B cell (primary cell): ENCODE measurements around the gene PTPRG. TPM values are rescaled to one million over a fixed set of nuclear protein-coding genes. Genes with fewer than 3 reads are reported as not detected.

Experiments
- ATAC-seq: fragments of 200-7000 bp; cut with Tn5 transposase; one replicate; pipeline ENCODE4 v1.10.0; 2021; ENCODE audit warnings: low read depth, mild to moderate bottlenecking, moderate number of reproducible peaks, moderate library complexity
- CTCF ChIA-PET: fragments of 350-600 bp; sonication (Branson Sonifier 250); formaldehyde crosslinking; loops from one replicate; lab custom pipeline; 2021; ENCODE audit warnings: antibody characterized with exemption, inconsistent platforms; lab: Charles Lee
- POLR2A ChIA-PET: fragments of 350-600 bp; sonication (Branson Sonifier 250); formaldehyde crosslinking; loops from one replicate; lab custom pipeline; 2021; ENCODE audit warnings: antibody characterized with exemption; lab: Charles Lee
- DNase-seq: peaks from one replicate; pipeline ENCODE4 v3.0.0; 2013
- H2AFZ ChIP-seq: 2 replicates; pipeline ENCODE4 v1.6.1; 2012; ENCODE audit warnings: mild to moderate bottlenecking, low read depth, low read length; ENCODE audit not compliant: insufficient read depth, poor library complexity, severe bottlenecking
- H3K27ac ChIP-seq, 2 donors: 1 replicate in 1 of 2; 2 replicates in 1 of 2; pipeline ENCODE4 v1.5.1; 2012 to 2013; ENCODE audit warnings: low read length in 2 of 2, mild to moderate bottlenecking in 2 of 2, moderate library complexity in 1 of 2
- H3K27me3 ChIP-seq, 4 experiments: fragments of 200-600 bp in 1 of 4; sonication (generic) in 1 of 4; replicated peaks in 1 of 4; 1 replicate in 2 of 4; 2 replicates in 2 of 4; pipeline versions ENCODE4 v1.6.1 to v1.7.0; 2013 to 2016; ENCODE audit warnings: low read length in 3 of 4, mild to moderate bottlenecking in 2 of 4, mixed read lengths in 1 of 4, moderate library complexity in 1 of 4; ENCODE audit not compliant: insufficient read depth in 4 of 4, control insufficient read depth in 3 of 4; ENCODE audit errors: control extremely low read depth in 1 of 4
- H3K36me3 ChIP-seq, 2 experiments: replicated peaks in 1 of 2; 1 replicate in 1 of 2; 2 replicates in 1 of 2; pipeline versions ENCODE4 v1.6.1 to v1.7.1; 2013; ENCODE audit warnings: low read length in 1 of 2; ENCODE audit not compliant: insufficient read depth in 2 of 2, control insufficient read depth in 1 of 2; ENCODE audit errors: control extremely low read depth in 1 of 2, extremely low read depth in 1 of 2
- H3K4me1 ChIP-seq, 2 donors: fragments of 200-600 bp in 1 of 2; sonication (generic) in 1 of 2; 1 replicate in 1 of 2; 2 replicates in 1 of 2; pipeline versions ENCODE4 v1.5.1 to v1.6.1; 2013 to 2017; ENCODE audit warnings: low read length in 2 of 2; ENCODE audit not compliant: control insufficient read depth in 2 of 2, insufficient read depth in 2 of 2
- H3K4me2 ChIP-seq: replicated peaks from 2 replicates; pipeline ENCODE3; 2012; ENCODE audit warnings: mild to moderate bottlenecking, low read depth, low read length; ENCODE audit not compliant: poor library complexity, severe bottlenecking
- H3K4me3 ChIP-seq, 5 experiments: fragments of 200-600 bp in 1 of 5; sonication (generic) in 1 of 5; 1 replicate in 3 of 5; 2 replicates in 2 of 5; pipeline versions ENCODE4 v1.5.1 to v1.7.0; 2011 to 2016; ENCODE audit warnings: low read length in 4 of 5, mild to moderate bottlenecking in 4 of 5, low read depth in 2 of 5, control low read depth in 1 of 5, moderate library complexity in 1 of 5; ENCODE audit not compliant: insufficient read depth in 1 of 5; ENCODE audit errors: control extremely low read depth in 1 of 5, extremely low read depth in 1 of 5
- H3K79me2 ChIP-seq: fragments of 200-600 bp; sonication (generic); one replicate; pipeline ENCODE4 v1.6.0; 2016; ENCODE audit warnings: low read length; ENCODE audit not compliant: control insufficient read depth, insufficient read depth
- H3K9ac ChIP-seq: fragments of 200-600 bp; sonication (generic); 2 replicates; pipeline ENCODE4 v1.6.1; 2017; ENCODE audit warnings: mild to moderate bottlenecking, low read length, moderate library complexity
- H3K9me3 ChIP-seq, 3 donors: one replicate each; pipeline versions ENCODE4 v1.6.1 to v1.7.1; 2013; ENCODE audit warnings: low read length in 2 of 3; ENCODE audit not compliant: control insufficient read depth in 2 of 3, insufficient read depth in 1 of 3; ENCODE audit errors: control extremely low read depth in 1 of 3
- H4K20me1 ChIP-seq: 2 replicates; pipeline ENCODE4 v1.6.0; 2012; ENCODE audit warnings: mild to moderate bottlenecking, low read length; ENCODE audit not compliant: insufficient read depth, control insufficient read depth, poor library complexity, severe bottlenecking
- H3K27ac Mint-ChIP-seq: one replicate; pipeline ENCODE4 v1.8.0; 2021; ENCODE audit warnings: mixed read lengths
- H3K27me3 Mint-ChIP-seq: one replicate; pipeline ENCODE4 v1.8.0; 2021; ENCODE audit warnings: mixed read lengths
- H3K4me1 Mint-ChIP-seq: one replicate; pipeline ENCODE4 v1.8.0; 2021; ENCODE audit warnings: mixed read lengths
- H3K4me3 Mint-ChIP-seq: one replicate; pipeline ENCODE4 v1.8.0; 2021; ENCODE audit warnings: mixed read lengths
- H3K9me3 Mint-ChIP-seq: one replicate; pipeline ENCODE4 v1.8.0; 2022; ENCODE audit warnings: mixed read lengths; ENCODE audit not compliant: insufficient read depth
- EZH2 ChIP-seq: IDR thresholded peaks from 2 replicates; pipeline ENCODE4 v1.6.1; 2012; ENCODE audit warnings: borderline replicate concordance, low read depth, mild to moderate bottlenecking, moderate library complexity, low read length; ENCODE audit not compliant: insufficient read depth, poor library complexity, severe bottlenecking
- WGBS: methylation state at CpG from one replicate; pipeline ENCODE4 v1.1.5; 2013; ENCODE audit warnings: missing lambda C conversion rate; ENCODE audit not compliant: insufficient coverage; 5-methylcytosine and 5-hydroxymethylcytosine counted together
- intact Hi-C: fragments of 100-400 bp; cut with micrococcal nuclease; formaldehyde crosslinking; loops from one replicate; pipeline ENCODE4 v1.10.0; 2022
- polyA plus RNA-seq: library from polyadenylated mRNA; depleted of rRNA; stranded (reverse); fragments of >200 nt; gene quantifications from 2 replicates; pipeline ENCODE4 v1.2.3, GENCODE V29; 2012
- total RNA-seq, 2 donors: library from RNA; stranded (reverse); fragments of 120-200 nt in 1 of 2; gene quantifications; 1 replicate in 1 of 2; 2 replicates in 1 of 2; pipeline versions ENCODE4 v1.2.3 to v1.2.4, GENCODE V29; 2013 to 2022
- TF ChIP-seq, protein P1 (sequence below): fragments of 200-600 bp; IDR thresholded peaks from one replicate; pipeline ENCODE4 v1.8.0; 2022; ENCODE audit warnings: antibody characterized with exemption, mild to moderate bottlenecking

PTPRG gene
- total and polyA plus RNA-seq, 2 donors (not counting 1 experiment from before 2014, with no cell fraction given), result 0.12 to 1.3 TPM

DNA sequence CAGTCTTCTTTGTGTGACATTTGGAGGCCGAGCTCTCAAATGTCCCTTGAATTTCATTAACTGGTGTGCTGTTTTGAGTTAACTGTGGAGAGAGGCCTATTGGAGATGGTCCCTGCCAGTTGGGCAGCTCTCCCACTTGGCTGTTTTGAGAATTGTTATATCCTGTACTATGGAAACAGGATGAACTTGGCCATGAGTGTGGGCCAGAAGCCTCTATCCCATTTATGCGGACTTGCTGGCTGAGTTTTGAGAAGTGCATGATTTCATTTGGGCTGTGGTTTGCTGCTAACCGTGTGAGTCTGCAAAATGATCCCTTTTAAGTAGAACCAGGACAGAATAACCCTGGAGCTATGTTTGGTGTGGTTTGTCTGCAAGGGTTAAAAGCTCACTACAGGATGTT, 366.0 kb downstream of the PTPRG start:
- no peaks in the 10 kb centered on the region for H3K4me1 ChIP-seq
- ATAC-seq (no peak), DNase-seq (no peak)
- intact Hi-C loops, result no loop called here
- no peak overlapping the region for H3K4me2 ChIP-seq
- ChIA-PET POLR2A (no interaction called here), CTCF (interaction anchor here (1.4 kb wide), 1 partner anchor 9 kb away, joined by 7 read pairs; no protein-coding TSS in a partner anchor)
- Mint-ChIP-seq H3K27ac (no peak overlapping the region), H3K9me3 (no peaks in the 10 kb centered on the region), H3K27me3 (peaks cover 3% of the 10 kb centered on the region), H3K4me1 (no peaks in the 10 kb centered on the region), H3K4me3 (no peak overlapping the region)
- no peak overlapping the region for H3K27ac ChIP-seq
- H4K20me1 ChIP-seq, result no peaks in the 10 kb centered on the region
- no peak overlapping the region for H3K4me3 ChIP-seq
- 93% methylated on average over 3 of the region's 3 CpGs for WGBS
- H3K36me3 ChIP-seq, result no peaks in the 10 kb centered on the region
- H3K27me3 ChIP-seq, result no peaks in the 10 kb centered on the region
- H3K9me3 ChIP-seq, result no peaks in the 10 kb centered on the region
- no peak overlapping the region for H3K9ac ChIP-seq
- no peaks in the 10 kb centered on the region for H3K79me2 ChIP-seq
- no peak overlapping the region for H2AFZ ChIP-seq
- no peak for TF ChIP-seq EZH2
- TF ChIP-seq, protein P1, sequence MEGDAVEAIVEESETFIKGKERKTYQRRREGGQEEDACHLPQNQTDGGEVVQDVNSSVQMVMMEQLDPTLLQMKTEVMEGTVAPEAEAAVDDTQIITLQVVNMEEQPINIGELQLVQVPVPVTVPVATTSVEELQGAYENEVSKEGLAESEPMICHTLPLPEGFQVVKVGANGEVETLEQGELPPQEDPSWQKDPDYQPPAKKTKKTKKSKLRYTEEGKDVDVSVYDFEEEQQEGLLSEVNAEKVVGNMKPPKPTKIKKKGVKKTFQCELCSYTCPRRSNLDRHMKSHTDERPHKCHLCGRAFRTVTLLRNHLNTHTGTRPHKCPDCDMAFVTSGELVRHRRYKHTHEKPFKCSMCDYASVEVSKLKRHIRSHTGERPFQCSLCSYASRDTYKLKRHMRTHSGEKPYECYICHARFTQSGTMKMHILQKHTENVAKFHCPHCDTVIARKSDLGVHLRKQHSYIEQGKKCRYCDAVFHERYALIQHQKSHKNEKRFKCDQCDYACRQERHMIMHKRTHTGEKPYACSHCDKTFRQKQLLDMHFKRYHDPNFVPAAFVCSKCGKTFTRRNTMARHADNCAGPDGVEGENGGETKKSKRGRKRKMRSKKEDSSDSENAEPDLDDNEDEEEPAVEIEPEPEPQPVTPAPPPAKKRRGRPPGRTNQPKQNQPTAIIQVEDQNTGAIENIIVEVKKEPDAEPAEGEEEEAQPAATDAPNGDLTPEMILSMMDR, result no peak

DNA sequence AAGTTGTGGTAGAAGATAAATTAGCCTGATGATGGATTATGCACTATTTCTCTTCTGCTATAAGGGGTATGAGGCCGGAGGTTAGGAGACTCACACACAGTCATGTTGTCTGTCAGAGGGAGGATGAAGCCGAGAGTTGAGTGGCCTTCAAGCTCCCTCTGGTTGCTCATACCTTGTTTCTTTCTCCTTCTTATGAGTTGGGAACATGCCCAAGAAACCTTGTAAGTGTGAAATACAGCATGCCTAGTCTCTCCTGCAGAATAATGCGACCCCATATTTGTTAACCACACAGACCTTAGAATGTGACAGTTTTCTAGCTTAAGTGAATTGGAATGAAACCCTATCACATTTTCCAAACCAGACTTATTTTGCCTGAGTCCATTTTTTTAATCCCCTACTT, 366.7 kb downstream of the PTPRG start:
- WGBS, result no CpG with 5 or more reads among the region's 3 CpGs
- H2AFZ ChIP-seq, result no peak overlapping the region
- intact Hi-C loops, result no loop called here
- no peaks in the 10 kb centered on the region for H3K79me2 ChIP-seq
- H3K27ac ChIP-seq, result no peak overlapping the region
- Mint-ChIP-seq H3K9me3 (no peaks in the 10 kb centered on the region), H3K4me1 (no peaks in the 10 kb centered on the region), H3K27ac (no peak overlapping the region), H3K27me3 (peaks cover 3% of the 10 kb centered on the region), H3K4me3 (no peak overlapping the region)
- POLR2A ChIA-PET, result no interaction called here
- TF ChIP-seq EZH2, result no peak
- TF ChIP-seq, protein P1, result no peak
- H3K4me2 ChIP-seq, result no peak overlapping the region
- no peak overlapping the region for H3K9ac ChIP-seq
- no peak for DNase-seq
- no peaks in the 10 kb centered on the region for H4K20me1 ChIP-seq
- no peak for ATAC-seq
- no peaks in the 10 kb centered on the region for H3K27me3 ChIP-seq
- no peaks in the 10 kb centered on the region for H3K9me3 ChIP-seq
- CTCF ChIA-PET, result interaction anchor here (1.4 kb wide), 1 partner anchor 8 kb away, joined by 7 read pairs; no protein-coding TSS in a partner anchor
- no peak overlapping the region for H3K4me3 ChIP-seq
- no peaks in the 10 kb centered on the region for H3K4me1 ChIP-seq
- H3K36me3 ChIP-seq, result no peaks in the 10 kb centered on the region
